ENCODE data around the gene FDCSP.

The FDCSP gene

GRCh38 chr4:70280567-70280966 lies 54.6 kb downstream of the FDCSP start:
- H3K4me3 ChIP-seq (ENCODE audit: low read depth, low read length), result no peak overlapping the region
- TF ChIP-seq, protein P1, sequence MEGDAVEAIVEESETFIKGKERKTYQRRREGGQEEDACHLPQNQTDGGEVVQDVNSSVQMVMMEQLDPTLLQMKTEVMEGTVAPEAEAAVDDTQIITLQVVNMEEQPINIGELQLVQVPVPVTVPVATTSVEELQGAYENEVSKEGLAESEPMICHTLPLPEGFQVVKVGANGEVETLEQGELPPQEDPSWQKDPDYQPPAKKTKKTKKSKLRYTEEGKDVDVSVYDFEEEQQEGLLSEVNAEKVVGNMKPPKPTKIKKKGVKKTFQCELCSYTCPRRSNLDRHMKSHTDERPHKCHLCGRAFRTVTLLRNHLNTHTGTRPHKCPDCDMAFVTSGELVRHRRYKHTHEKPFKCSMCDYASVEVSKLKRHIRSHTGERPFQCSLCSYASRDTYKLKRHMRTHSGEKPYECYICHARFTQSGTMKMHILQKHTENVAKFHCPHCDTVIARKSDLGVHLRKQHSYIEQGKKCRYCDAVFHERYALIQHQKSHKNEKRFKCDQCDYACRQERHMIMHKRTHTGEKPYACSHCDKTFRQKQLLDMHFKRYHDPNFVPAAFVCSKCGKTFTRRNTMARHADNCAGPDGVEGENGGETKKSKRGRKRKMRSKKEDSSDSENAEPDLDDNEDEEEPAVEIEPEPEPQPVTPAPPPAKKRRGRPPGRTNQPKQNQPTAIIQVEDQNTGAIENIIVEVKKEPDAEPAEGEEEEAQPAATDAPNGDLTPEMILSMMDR (IDR thresholded peaks at IDR 0.05; ENCODE audit: insufficient read depth, low read depth, low read length, missing control alignments), result no peak
- DNase-seq (ENCODE audit: low read depth), result no peak
